Osteoblast (primary cell): ENCODE data around the gene SESN1. TPM values are rescaled to one million over a fixed set of nuclear protein-coding genes. Genes with fewer than 3 reads are reported as not detected.

Source experiments
- DNase-seq: peaks from one replicate; pipeline ENCODE4 v3.0.0; 2011; ENCODE audit warnings: low spot score, mixed read lengths; ENCODE audit not compliant: insufficient read length; ENCODE audit errors: missing footprints
- H2AFZ ChIP-seq: 2 replicates; pipeline ENCODE4 v1.6.0; 2011; ENCODE audit warnings: mild to moderate bottlenecking, low read length
- H3K27ac ChIP-seq: 2 replicates; pipeline ENCODE4 v1.5.1; 2011; ENCODE audit warnings: mild to moderate bottlenecking, low read depth, low read length, moderate library complexity
- H3K27me3 ChIP-seq: 2 replicates; pipeline ENCODE4 v1.6.0; 2012; ENCODE audit warnings: mild to moderate bottlenecking, control low read depth, inconsistent platforms, low read length, moderate library complexity; ENCODE audit not compliant: insufficient read depth
- H3K36me3 ChIP-seq: 2 replicates; pipeline ENCODE4 v1.5.1; 2011; ENCODE audit warnings: mild to moderate bottlenecking, low read length, control low read depth, moderate library complexity; ENCODE audit not compliant: insufficient read depth
- H3K4me1 ChIP-seq: 2 replicates; pipeline ENCODE4 v1.5.1; 2011; ENCODE audit warnings: mild to moderate bottlenecking, low read length, control low read depth, moderate library complexity; ENCODE audit not compliant: insufficient read depth
- H3K4me2 ChIP-seq: 2 replicates; pipeline ENCODE4 v1.6.0; 2011; ENCODE audit warnings: mild to moderate bottlenecking, low read length; ENCODE audit not compliant: insufficient read depth
- H3K4me3 ChIP-seq: fragments of 200-600 bp; sonication (generic); 3 replicates; pipeline ENCODE4 v1.5.1; 2012; ENCODE audit warnings: mild to moderate bottlenecking, low read length, inconsistent platforms; ENCODE audit not compliant: insufficient read depth
- H3K79me2 ChIP-seq: 2 replicates; pipeline ENCODE4 v1.6.0; 2012; ENCODE audit warnings: mild to moderate bottlenecking, low read length, control low read depth, inconsistent platforms; ENCODE audit not compliant: insufficient read depth
- H3K9me3 ChIP-seq: 2 replicates; pipeline ENCODE4 v1.5.1; 2011; ENCODE audit warnings: low read depth, low read length, control low read depth
- H4K20me1 ChIP-seq: 2 replicates; pipeline ENCODE4 v1.6.0; 2012; ENCODE audit warnings: mild to moderate bottlenecking, low read length, control low read depth; ENCODE audit not compliant: insufficient read depth
- total RNA-seq: library from RNA; depleted of rRNA; stranded (reverse); fragments of >200 nt; gene quantifications from 2 replicates; pipeline ENCODE4 v1.2.3, GENCODE V29; 2012
- TF ChIP-seq, protein P1 (sequence below): IDR thresholded peaks from 2 replicates; pipeline ENCODE4 v1.5.1; 2011; ENCODE audit warnings: mild to moderate bottlenecking, low read depth, low read length, moderate library complexity; ENCODE audit errors: extremely low read depth

The SESN1 gene
- total RNA-seq, 1 donor: 26.1 TPM

DNA sequence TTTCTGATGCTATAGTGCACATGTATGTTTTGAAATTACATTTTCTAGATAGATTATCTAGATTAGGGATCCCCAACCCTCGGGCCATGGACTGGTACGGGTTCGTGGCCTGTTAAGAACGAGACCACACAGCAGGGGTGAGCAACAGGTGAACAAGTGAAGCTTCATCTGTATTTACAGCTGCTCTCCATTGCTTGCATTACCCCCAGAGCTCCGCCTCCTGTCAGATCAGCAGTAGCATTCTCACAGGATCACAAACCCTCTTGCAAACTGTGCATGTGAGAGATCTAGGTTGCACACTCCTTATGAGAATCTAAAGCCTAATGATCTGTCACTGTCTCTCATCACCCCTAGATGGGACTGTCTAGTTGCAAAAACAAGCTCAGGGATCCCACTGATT, 11.0 kb upstream of the SESN1 start:
- Histone ChIP-seq H4K20me1 (no peaks in the 10 kb centered on the region), H3K4me1 (no peaks in the 10 kb centered on the region), H3K9me3 (no peaks in the 10 kb centered on the region), H3K4me2 (no peak overlapping the region), H3K4me3 (no peak overlapping the region), H3K27ac (no peak overlapping the region), H3K79me2 (peaks cover 32% of the 10 kb centered on the region), H3K27me3 (no peaks in the 10 kb centered on the region), H2AFZ (no peak overlapping the region), H3K36me3 (no peaks in the 10 kb centered on the region)
- TF ChIP-seq, protein P1, sequence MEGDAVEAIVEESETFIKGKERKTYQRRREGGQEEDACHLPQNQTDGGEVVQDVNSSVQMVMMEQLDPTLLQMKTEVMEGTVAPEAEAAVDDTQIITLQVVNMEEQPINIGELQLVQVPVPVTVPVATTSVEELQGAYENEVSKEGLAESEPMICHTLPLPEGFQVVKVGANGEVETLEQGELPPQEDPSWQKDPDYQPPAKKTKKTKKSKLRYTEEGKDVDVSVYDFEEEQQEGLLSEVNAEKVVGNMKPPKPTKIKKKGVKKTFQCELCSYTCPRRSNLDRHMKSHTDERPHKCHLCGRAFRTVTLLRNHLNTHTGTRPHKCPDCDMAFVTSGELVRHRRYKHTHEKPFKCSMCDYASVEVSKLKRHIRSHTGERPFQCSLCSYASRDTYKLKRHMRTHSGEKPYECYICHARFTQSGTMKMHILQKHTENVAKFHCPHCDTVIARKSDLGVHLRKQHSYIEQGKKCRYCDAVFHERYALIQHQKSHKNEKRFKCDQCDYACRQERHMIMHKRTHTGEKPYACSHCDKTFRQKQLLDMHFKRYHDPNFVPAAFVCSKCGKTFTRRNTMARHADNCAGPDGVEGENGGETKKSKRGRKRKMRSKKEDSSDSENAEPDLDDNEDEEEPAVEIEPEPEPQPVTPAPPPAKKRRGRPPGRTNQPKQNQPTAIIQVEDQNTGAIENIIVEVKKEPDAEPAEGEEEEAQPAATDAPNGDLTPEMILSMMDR: no peak
- no peak for DNase-seq

DNA sequence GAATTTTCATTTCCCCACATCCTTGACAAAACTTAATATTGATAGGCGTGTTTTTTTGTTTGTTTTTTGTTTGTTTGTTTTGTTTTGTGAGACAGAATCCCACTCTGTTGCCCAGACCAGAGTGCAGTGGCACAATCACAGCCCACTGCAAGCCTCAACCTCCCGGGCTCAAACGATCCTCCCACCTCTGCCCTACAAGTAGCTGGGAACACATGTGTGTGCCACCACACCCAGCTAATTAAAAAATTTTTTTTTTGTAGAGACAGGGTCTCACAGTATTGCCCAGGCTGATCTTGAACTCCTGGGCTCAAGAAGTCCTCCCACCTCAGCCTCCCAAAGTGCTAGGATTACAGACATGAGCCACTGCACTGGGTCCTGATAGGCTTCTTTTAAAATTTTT, 9.9 kb upstream of the SESN1 start:
- H3K27me3 ChIP-seq: no peaks in the 10 kb centered on the region
- no peak overlapping the region for H3K4me2 ChIP-seq
- no peak for DNase-seq
- peaks cover 5% of the 10 kb centered on the region for H3K36me3 ChIP-seq
- no peaks in the 10 kb centered on the region for H3K4me1 ChIP-seq
- no peak overlapping the region for H3K4me3 ChIP-seq
- H3K27ac ChIP-seq: no peak overlapping the region
- TF ChIP-seq, protein P1: no peak
- peaks cover 38% of the 10 kb centered on the region for H3K79me2 ChIP-seq
- no peak overlapping the region for H2AFZ ChIP-seq
- H4K20me1 ChIP-seq: no peaks in the 10 kb centered on the region
- H3K9me3 ChIP-seq: no peaks in the 10 kb centered on the region

DNA sequence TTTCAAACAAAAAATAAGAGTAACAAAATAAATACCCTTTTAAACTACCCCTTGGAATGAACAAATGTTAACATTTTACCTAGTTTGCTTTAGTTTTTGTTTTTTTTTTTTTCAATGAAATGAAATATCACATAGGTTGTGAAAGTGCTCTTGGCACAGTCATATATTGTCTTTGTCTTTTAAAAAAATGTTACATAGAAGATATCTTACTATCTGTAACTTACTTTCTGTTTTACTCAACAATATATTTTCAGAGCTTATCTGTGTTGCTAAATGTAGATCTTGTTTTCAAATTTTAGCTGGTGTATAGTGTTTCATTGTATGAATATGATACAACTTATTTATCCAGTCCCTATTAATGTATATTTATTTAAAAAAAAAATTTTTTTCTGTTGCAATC, 9.3 kb upstream of the SESN1 start:
- Histone ChIP-seq H3K79me2 (peaks cover 35% of the 10 kb centered on the region), H4K20me1 (no peaks in the 10 kb centered on the region)
- TF ChIP-seq, protein P1: no peak

DNA sequence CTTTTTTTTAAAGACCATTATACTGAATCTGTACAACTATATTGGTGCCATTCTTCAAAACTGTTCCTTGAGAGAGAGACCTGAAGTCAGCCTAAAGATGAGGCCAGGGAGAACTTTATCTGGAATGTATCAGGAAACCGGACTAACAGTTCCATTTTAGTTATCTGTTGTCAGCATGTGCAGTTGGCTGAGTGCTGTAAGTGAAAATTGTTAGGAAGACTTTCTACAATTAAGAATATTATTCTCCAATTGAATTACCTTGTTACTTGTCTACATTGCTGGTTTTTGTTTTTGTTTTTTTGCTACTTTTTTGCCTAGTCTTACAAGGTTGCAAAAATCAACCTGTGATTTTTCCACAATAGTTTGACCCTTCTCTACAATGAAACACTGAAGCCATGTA, 8.1 kb upstream of the SESN1 start:
- H3K4me2 ChIP-seq: no peak overlapping the region

More for the DNA sequence above, 9.3 kb upstream of the SESN1 start:
- DNase-seq: no peak
- no peak overlapping the region for H2AFZ ChIP-seq
- no peaks in the 10 kb centered on the region for H3K27me3 ChIP-seq
- no peak overlapping the region for H3K4me2 ChIP-seq
- peaks cover 5% of the 10 kb centered on the region for H3K36me3 ChIP-seq
- H3K4me1 ChIP-seq: no peaks in the 10 kb centered on the region
- H3K27ac ChIP-seq: no peak overlapping the region
- no peaks in the 10 kb centered on the region for H3K9me3 ChIP-seq
- no peak overlapping the region for H3K4me3 ChIP-seq

More for the DNA sequence above, 8.1 kb upstream of the SESN1 start:
- Histone ChIP-seq H3K27me3 (no peaks in the 10 kb centered on the region), H3K9me3 (no peaks in the 10 kb centered on the region), H3K4me3 (no peak overlapping the region), H3K79me2 (peaks cover 43% of the 10 kb centered on the region), H3K27ac (no peak overlapping the region), H2AFZ (no peak overlapping the region), H3K4me1 (no peaks in the 10 kb centered on the region), H4K20me1 (no peaks in the 10 kb centered on the region), H3K36me3 (peaks cover 5% of the 10 kb centered on the region)
- DNase-seq: no peak
- TF ChIP-seq, protein P1: no peak
